Fibroblast of skin of left quadriceps (primary cell): ENCODE measurements around the gene C12orf75.
"Not testable (repeated sequence)": the region's sequence is repeated elsewhere in the genome, so short reads cannot be mapped to it uniquely, and the experiment has no call there.

Source experiments
- DNase-seq, 2 experiments: peaks; one replicate each; pipeline ENCODE4 v3.0.0-alpha.2; 2013; ENCODE audit warnings: low read depth in 2 of 2

C12orf75 gene

DNA sequence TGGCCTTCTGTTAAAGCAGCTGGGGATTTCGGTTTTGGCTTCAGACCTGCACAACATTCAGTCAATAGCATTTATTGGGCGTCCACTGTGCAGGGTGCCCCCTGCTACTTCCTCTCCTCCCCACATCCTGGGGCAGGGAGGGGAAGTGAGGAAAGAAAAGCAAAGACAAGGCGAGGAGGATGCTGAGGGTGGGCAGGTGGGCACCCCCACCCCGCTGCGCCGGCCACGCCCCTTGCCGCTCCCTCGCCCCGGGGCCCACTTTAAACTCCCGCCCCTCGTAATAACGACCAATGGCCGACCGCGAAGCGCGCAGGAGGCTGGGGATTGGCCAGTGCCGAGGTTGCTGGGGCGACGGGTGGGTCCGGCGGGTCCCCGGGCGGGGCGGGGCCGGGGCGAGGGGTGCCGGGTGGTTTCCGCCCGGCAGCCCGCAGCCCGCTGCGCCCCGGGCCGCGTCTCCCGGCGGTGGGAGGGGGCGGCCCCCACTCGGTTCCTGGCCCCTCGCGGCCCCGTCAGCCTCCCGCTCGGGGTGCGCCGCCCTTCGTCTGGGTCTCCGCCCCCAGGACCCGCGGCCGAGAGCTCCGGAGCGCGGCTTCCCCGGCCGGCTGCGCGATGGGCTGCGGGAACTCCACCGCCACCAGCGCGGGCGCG is at the start of gene C12orf75:
Gene C12orf75 (plus strand): TSS at position 409 of the 648 bp plus-strand sequence. CDS start 201 bp downstream, at position 610.
- peak in 1 of 2 experiments; percentile 62 for DNase-seq

DNA sequence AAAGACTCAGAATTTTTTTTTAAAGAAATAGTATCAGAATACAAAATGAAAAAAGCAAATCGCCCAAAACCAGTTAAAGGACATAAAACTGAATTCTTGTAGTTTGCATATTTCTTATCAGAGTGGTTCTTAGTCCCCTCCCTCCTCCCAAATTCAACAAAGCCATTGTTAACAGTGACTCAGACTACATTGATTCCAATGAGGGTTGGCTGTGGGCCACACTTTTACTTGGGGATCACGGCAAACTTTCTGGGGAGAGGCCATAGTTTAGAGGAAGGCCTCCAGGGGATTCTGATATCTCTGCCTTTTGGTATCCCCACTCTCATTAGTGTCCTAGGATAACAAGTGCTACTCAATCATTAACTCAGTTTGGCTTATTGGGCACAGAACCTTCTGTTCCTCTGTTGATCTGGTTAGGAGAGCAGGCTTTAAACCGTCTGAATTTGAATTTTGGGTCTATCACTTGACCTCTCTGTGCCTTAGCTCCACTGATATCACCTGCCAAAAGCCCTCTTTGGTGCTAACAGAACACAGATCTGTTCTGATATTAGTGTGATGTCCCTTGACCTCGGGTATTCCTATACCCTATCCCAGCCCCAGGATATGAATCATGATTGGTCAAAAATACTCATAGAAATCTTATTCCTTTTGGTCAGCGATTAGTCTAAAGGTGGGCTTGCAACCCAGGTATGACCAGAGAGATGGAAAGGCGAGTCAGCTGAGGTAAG is 49.4 kb upstream of the C12orf75 start:
- DNase-seq, result no peak

DNA sequence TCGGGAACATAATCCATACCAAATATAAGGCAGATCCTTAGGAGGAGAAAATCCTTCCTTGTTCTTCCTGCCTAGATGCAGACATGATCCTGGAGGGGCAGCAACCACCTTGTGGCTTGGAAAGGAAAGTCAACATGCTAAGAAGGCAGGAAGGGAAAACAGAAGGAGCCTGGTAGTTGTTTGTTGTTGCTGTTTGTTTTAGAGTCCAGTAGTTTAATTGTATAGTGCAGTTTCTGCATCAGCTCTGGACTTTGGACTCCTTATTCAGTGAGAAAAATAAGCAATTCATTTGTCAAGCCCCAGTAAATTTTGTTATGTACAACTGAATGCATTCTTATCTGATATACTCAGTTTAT is 48.8 kb upstream of the C12orf75 start:
- DNase-seq, result no peak

DNA sequence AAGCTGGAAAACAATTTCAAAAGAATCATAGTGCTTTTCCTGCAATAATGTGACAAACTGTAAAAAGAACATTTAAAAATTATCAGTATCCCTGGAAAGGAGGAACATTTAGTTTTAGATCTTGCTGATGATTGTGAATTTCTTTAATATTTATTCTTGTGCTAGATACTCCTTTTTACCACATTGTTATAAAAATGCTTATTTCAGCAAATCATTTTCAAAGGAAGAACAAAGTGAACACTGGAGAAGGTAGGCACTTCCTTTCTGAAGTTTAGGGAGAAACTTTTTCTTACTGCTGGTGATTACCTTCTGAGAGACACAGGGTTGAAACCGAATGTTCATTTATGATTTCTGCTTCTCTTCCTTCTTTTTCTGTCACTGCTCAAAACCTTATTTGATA is 45.1 kb upstream of the C12orf75 start:
- DNase-seq, result no peak

DNA sequence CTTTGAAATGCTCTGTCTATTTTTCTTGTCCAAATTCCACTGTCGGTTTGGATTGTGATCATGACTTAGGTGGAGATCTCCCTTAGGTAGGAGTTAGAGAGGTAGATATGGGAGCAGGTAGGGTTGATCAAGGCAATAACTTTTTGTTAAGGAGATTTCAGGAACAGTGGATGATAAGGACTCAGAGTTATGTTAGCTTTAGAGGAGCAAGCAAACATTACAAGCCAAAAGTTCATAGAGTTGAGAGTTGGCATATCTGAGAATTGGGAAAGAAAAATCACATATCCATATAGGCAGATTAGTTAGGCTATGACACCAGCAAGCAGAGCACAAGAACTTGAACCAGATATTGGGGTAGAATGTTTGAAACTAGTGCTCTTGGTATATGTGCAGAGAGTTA is 43.1 kb upstream of the C12orf75 start:
- no peak for DNase-seq

DNA sequence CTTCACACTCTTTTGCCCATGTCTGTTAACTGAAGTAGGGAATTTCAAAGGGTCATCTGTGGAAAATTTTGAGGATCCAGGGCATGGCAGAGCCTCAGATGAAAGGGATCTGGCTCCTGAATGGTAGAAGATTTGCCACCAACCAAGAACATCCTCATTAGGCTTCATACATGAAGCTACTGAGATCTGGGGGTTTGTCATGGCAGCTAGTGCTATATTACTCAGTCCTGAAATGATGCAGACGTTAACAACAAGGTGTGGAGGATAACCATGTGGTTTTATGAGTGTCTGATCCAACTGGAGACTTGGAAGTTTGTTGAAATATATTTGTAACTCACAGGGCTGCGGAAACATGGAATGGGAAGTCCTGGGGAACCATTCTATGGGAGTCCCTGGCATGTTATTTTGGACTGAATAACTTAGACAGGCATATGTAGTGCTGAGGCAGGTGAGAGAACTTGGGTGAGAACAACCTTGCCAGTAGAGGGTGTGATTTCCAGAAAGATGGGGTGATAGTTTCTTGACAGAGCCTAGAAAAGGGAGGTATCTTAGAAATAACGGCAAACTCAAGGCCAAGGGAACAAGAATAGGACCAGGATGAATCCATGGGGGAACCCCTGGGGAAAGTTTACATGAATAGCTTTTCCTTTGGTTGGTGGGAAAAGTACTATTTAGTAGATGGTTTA is 42.0 kb upstream of the C12orf75 start:
- DNase-seq, result no peak

DNA sequence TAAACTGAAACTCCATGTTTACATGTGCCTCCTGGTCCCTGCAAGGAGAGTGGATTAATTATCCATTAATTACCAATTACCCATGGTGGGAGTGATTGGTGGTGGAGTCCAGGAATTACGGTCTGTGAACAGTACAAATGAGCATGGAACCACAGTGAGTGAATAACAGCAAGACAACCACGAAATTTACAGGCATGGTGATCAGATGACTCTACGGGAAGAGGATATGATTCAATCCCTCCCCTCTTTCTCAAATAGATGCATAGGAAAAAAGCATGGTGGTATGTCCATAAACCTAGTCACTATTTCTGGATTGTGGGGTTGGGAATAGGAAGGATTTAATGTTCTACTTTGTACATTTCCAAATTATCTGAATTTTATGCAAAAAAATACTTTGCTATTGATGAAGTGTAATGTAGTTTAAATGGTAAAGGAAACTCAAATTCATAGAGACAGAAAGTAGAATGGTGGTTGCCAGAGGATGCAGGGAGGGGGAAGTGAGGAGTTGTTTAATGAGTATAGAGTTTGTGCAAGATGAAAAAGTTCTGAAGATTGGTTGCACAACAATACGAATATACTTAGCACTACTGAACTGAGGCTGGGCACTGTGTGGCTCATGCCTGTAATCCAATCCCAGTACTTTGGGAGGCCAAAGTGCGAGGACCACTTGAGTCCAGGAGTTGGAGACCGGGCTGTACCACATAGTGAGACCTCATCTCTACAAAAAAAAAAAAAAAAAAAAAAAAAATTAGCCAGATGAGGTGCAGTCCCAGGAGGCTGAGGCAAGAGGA is 41.2 kb upstream of the C12orf75 start:
- DNase-seq, result no peak

DNA sequence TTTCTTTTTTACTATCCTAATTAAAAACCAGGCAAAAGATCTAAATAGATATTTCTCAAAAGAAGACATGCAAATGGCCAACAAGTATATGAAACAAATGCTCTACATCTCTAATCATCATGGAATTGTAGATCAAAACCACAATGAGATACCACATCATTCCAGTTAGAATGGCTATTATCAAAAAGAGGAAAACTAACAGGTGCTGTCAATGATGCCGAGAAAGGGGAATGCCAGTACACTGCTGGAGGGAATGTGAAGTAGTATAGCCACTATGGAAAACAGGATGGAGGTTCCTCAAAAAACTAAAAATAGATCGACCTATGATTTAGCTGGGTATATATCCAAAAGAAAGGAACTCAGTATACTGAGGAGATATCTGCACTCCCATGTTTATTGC is 39.0 kb upstream of the C12orf75 start:
- DNase-seq, result no peak

DNA sequence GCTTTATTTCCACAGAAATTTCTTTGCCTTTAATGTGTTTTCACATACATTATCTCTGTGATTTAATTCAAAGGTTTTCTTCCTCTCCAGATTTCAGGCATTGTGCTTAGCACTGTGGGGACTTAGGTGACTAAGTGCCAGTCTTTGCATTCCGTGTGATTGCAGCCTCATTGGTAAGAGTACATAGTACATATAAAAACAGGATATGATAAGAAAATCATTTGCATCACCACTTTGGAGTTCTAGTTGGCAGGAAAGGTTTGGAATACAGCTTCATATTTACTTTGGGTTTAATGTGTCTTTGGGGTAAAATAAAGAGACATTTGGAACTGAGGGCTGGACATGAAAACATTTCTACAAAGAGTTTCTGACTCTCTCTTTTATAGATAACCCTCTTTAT is 37.8 kb upstream of the C12orf75 start:
- no peak for DNase-seq

DNA sequence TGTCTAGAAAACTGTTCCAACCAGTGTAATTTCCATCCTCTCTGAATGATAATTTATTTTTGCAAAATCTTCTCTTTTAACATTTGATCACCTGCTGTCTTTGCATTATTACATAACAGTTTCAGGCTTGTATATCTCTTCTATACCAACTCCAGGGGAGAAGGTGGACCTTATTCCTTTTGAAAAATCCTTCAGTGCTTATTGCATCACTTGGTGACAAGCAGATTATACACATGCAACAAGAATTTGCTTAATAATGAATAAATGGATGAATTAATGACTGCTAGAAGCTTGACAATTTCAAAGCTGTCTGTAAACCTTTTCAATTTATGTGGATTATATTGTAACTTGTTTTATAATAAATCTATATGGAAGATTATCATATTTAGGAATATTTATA is 37.3 kb upstream of the C12orf75 start:
- no peak for DNase-seq

DNA sequence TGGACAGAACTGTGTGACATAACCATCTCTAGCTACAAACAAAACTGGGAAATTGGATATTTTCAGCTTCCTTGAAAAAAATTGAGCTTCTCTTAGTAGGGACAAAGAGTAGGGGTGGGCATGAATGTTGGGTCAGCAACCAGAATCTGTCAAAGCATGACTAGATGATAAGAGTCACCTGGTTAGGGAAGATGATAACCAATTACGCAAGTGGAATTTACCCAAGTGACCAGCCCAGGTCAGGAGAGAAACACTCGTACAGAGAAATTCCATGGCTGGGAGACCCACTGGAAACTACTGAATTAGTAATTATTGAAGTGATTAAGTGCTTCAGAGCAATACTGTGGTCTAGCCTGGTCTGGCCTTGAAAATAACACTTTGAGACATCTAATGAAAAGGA is 36.3 kb upstream of the C12orf75 start:
- DNase-seq, result no peak

DNA sequence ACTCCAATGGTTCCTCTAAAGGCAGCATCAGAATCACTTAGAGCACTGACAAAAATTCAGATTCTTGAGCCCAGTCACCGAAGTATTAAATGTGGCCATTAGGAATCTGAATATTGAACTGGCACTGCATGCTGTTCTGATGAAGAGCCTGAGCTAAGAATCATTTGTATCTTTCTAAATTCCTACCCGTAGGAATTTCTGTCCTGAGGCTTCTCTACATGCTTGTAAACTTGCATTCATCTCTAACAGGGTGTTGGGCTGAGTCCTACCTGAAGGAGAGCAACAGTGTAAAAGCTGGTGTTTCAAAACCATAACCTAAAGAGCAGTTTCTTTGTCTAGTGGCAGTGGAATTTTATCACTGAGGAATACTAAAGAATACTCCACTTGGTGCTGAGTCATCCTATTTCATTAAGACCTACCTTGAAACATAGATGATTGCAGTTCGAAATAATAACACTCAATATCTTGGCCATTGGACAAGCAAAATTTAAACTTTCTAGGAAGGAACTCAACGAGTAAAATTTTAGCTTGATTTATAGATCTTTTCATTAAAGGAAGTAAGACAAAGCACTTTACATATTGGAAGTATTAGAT is 35.5 kb upstream of the C12orf75 start:
- no peak for DNase-seq

DNA sequence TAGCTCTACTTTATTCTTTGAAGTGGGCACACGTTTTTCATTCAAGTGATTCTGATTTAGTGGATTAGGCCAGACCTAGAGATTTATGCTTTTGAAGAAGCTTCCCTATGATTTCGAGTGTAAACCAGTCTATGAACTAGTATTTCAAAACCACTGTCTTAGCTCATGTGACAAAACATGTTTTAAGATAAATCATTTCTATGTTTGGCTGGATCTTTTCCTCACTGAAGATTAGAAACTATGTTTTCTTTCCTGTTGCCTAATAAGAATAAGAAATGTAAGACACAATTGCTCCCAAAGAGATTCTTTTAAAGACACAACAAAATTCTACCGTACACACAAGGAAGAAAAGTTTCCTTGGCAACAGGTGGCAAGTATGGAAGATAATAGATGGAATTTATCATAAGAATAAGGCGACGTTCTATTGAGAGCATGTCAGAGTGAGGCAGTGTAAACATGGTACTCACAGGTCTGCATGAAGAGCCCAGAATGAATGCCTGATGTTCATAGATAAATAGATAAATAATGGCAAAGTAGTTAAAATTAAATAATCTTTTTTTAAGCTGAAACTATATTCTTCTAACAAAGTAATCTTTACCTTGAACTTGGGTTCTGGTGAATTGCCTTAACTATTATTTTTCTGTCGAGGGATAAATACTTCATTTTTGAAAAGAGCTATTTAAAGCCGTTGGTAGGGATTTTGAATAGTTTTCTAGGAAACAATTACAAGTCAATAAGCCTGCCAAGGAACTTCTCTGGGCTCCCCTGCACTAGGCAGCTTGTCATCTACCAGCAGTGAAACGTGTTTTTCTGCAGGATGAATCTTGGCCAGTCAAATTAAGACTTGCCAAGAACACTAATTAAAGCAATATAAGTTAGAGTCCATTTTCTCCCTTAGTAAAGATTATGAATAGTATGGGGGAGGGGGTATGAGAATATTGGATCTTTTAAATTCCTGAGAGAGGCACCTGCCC is 34.1 kb upstream of the C12orf75 start:
- no peak for DNase-seq

DNA sequence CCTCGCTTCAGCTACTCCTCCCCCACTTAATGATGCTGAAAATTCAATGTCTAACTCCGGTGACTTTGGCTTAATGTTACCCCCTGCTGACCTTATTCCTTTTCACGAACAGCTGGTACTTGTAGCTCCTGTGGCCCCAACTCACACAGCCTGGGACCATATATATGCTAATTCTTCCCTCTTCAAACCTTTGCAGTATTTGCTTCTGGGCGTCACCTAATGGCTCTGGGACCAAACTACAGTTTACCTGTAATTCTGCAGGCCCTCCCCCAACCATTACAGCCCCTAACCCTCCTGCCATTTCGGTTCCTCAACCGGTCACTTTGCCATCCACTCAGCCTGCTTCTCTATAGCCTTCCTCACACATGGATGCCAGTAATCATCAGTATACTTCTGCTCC is 29.6 kb upstream of the C12orf75 start:
- DNase-seq, result no peak

DNA sequence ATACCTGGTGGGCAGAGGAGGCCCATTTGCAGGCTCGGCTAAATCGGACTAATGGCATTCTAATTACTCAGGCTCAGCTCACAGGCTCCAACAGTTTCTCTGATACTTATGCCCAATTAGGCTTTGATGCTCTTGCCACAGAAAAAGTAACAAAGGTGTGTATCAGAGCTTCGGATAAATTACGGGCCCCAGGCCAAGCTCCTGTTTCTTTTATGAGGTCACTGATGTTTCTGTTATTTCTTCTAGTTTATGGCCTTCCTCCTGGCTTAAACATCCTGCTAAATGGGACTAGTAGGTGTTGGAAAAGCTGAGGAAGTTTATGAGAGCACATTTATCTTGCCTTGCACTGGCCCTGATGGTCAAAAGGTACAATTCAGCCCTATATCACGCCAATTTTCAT is 28.8 kb upstream of the C12orf75 start:
- DNase-seq, result no peak

DNA sequence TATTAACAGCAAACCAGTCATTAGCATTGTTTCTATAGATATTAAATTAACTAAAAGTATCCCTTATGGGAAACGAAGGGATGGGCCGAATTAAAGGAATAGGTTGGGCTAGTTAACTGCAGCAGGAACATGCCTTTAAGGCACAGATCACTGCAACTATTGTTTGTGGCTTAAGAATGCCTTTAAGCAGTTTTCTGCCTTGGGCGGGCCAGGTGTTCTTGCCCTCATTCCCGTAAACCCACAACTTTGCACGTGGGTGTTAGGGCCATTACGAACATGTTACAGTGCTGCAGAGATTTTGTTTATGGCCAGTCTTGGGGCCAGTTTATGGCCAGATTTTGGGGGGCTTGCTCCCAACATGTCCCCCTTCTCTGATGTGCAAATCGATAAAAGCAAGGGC is 27.5 kb upstream of the C12orf75 start:
- DNase-seq, result not testable (repeated sequence)

DNA sequence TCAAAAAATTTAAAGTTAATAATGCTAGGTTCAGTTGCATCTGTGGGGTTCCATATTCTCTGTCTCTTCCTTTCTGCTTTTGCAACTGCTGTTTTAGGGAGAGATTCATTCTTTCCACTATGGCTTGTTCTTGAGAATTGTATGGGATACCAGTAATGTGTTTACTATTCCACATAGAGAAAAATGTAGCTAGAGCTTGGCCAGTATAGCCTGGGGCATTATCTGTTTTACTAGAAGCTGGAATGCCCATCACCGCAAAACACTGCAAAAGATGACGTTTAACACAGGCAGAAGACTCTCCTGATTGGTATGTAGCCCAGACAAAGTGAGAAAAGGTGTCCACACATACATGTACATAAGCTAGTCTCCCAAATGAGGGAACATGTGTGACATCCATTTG is 25.9 kb upstream of the C12orf75 start:
- not testable (repeated sequence) for DNase-seq

DNA sequence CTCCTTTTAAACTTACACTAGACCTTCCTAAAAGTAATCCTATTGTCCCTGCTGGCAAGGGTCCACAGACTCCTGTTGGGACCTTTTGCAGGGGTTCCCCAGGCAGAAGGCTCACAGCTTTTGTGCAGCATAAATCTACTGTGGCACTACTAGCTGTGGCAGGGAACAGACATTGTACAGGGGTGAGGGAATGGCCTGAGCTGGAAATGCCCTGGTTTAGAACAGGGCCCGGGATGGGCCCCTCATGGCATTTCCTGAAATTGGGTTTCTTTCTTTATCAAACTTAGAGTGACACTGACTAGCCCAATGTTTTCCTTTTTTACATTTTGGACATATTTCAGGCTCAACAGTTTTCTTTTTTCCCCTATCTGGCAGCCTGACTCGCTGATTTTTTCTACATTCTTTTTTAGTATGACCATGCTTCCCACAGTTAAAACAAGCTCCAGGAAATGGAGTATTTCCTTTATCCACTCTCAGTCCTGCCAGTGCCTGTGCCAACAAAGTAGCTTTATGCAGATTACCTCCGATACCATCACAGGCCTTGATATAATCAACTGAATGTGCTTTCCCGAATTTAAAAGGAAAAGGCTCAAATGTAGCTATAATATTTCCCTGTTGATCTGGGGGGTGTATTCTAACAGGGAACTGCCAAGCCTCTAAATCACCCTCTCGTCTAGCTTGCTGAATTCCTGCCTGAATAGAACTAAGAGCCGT is 22.7 kb upstream of the C12orf75 start:
- DNase-seq, result not testable (repeated sequence)

DNA sequence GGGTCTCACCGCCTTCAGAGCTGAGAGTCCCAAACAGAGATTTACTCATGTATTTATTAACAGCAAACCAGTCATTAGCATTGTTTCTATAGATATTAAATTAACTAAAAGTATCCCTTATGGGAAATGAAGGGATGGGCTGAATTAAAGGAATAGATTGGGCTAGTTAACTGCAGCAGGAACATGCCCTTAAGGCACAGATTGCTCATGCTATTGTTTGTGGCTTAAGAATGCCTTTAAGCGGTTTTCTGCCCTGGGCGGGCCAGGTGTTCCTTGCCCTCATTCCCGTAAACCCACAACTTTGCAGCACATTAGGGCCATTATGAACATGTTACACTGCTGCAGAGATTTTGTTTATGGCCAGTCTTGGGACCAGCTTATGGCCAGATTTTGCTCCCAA is 21.7 kb upstream of the C12orf75 start:
- not testable (repeated sequence) for DNase-seq

DNA sequence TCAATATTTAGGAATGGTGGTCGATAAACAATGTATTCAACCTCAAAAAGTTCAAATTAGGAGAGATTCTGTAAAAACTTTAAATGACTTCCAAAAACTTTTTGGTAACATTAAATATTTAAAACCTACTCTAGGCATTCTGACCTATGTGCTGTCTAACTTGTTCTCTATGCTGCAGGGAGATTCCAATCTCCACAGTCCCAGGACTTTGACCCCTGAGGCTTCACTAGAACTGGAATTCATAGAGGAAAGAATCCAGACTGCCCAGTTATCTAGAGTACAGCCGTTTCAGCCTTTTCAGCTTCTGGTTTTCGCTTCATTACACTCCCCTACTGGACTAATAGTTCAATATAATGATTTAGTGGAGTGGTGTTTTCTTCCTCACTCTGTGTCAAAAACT is 21.1 kb upstream of the C12orf75 start:
- not testable (repeated sequence) for DNase-seq
